ENCODE measurements around the gene FZR1. TPM values are rescaled to one million over a fixed set of nuclear protein-coding genes. Genes with fewer than 3 reads are reported as not detected.

FZR1 gene
- total RNA-seq, 1 donor from 2014 or later, result 16.4 TPM

- Histone ChIP-seq H3K4me1 (peaks cover 4% of the 10 kb centered on the region), H3K4me2 (no peak overlapping the region), H3F3A (ENCODE audit: low read depth) (peaks cover 24% of the 10 kb centered on the region), H3K9ac (no peak overlapping the region), H4K20me1 (ENCODE audit: low read depth) (peaks cover 27% of the 10 kb centered on the region), H3K27me3 (peaks cover 11% of the 10 kb centered on the region), H3K79me2 (ENCODE audit: low read depth) (peaks cover 6% of the 10 kb centered on the region), H3K4me3 (no peak overlapping the region), H3K27ac (no peak overlapping the region), H3K9me3 (ENCODE audit: low read depth) (no peaks in the 10 kb centered on the region), H3K36me3 (no peaks in the 10 kb centered on the region), H2AFZ (replicated peaks) (no peak overlapping the region)
- DNase-seq (ENCODE audit: low spot score), result no peak
- H3K27ac Mint-ChIP-seq, result no peak overlapping the region
- peaks cover 24% of the 10 kb centered on the region for H3K4me1 Mint-ChIP-seq
- no peaks in the 10 kb centered on the region for H3K9me3 Mint-ChIP-seq
- peaks cover 7% of the 10 kb centered on the region for H3K36me3 Mint-ChIP-seq
- H3K27me3 Mint-ChIP-seq (ENCODE audit: insufficient read depth, low read depth), result peaks cover 10% of the 10 kb centered on the region
- no peak for TF ChIP-seq EZH2 (IDR thresholded peaks at IDR 0.05)
- no peak for TF ChIP-seq EZH2phosphoT487 (IDR thresholded peaks at IDR 0.05)
- TF ChIP-seq CTCF (IDR thresholded peaks at IDR 0.05), result no peak
- no peak overlapping the region for H3K4me3 Mint-ChIP-seq
Observed at GRCh38 chr19:3570606-3571011, 64.5 kb downstream of the FZR1 start.

GRCh38 chr19:3572132-3572854 lies 66.2 kb downstream of the FZR1 start:
- TF ChIP-seq EZH2 (IDR thresholded peaks at IDR 0.05), result no peak
- TF ChIP-seq EZH2phosphoT487 (IDR thresholded peaks at IDR 0.05), result no peak
- TF ChIP-seq CTCF (IDR thresholded peaks at IDR 0.05), result no peak
- Histone ChIP-seq H3K4me1 (peaks cover 15% of the 10 kb centered on the region), H3K9ac (no peak overlapping the region), H3K4me2 (peak overlapping the region; percentile 80), H3K36me3 (no peaks in the 10 kb centered on the region), H3K27me3 (peaks cover 27% of the 10 kb centered on the region), H3K79me2 (ENCODE audit: low read depth) (peaks cover 6% of the 10 kb centered on the region), H3K4me3 (peak overlapping the region; percentile 95), H3K9me3 (ENCODE audit: low read depth) (no peaks in the 10 kb centered on the region), H4K20me1 (ENCODE audit: low read depth) (peaks cover 41% of the 10 kb centered on the region), H3K27ac (no peak overlapping the region), H3F3A (ENCODE audit: low read depth) (peaks cover 36% of the 10 kb centered on the region), H2AFZ (replicated peaks) (peak overlapping the region; percentile 46)
- Mint-ChIP-seq H3K36me3 (peaks cover 7% of the 10 kb centered on the region), H3K4me1 (peaks cover 29% of the 10 kb centered on the region), H3K27me3 (ENCODE audit: insufficient read depth, low read depth) (peaks cover 10% of the 10 kb centered on the region), H3K9me3 (no peaks in the 10 kb centered on the region), H3K27ac (peak overlapping the region; percentile 63), H3K4me3 (peak overlapping the region; percentile 89)
- peak; percentile 100 for DNase-seq (ENCODE audit: low spot score)

- Histone ChIP-seq H3K27ac (no peak within 1 kb of the TSS), H2AFZ (replicated peaks) (peak within 1 kb of the TSS; percentile 46), H3F3A (ENCODE audit: low read depth) (peaks cover 37% of the 10 kb centered on the region), H4K20me1 (ENCODE audit: low read depth) (peaks cover 46% of the 10 kb centered on the region), H3K79me2 (ENCODE audit: low read depth) (peaks cover 6% of the 10 kb centered on the region), H3K36me3 (no peaks in the 10 kb centered on the region), H3K4me3 (peak within 1 kb of the TSS; percentile 95), H3K4me2 (peak within 1 kb of the TSS; percentile 93), H3K9me3 (ENCODE audit: low read depth) (no peaks in the 10 kb centered on the region), H3K9ac (peak within 1 kb of the TSS; percentile 82), H3K4me1 (peaks cover 15% of the 10 kb centered on the region), H3K27me3 (peaks cover 33% of the 10 kb centered on the region)
- DNase-seq (ENCODE audit: low spot score), result no peak
- H3K4me1 Mint-ChIP-seq, result peaks cover 29% of the 10 kb centered on the region
- no peaks in the 10 kb centered on the region for H3K9me3 Mint-ChIP-seq
- H3K27me3 Mint-ChIP-seq (ENCODE audit: insufficient read depth, low read depth), result peaks cover 10% of the 10 kb centered on the region
- H3K4me3 Mint-ChIP-seq, result peak within 1 kb of the TSS; percentile 89
- H3K36me3 Mint-ChIP-seq, result peaks cover 7% of the 10 kb centered on the region
- no peak for TF ChIP-seq EZH2phosphoT487 (IDR thresholded peaks at IDR 0.05)
- TF ChIP-seq CTCF (IDR thresholded peaks at IDR 0.05), result no peak
- TF ChIP-seq EZH2 (IDR thresholded peaks at IDR 0.05), result no peak
- peak within 1 kb of the TSS; percentile 63 for H3K27ac Mint-ChIP-seq
Observed at GRCh38 chr19:3572855-3573161, 66.7 kb downstream of the FZR1 start, which contains the start of gene HMG20B. HMG20B (plus strand) TSS chr19:3572944; CDS start chr19:3573310, 366 bp downstream.
